CD4-positive, alpha-beta T cell (primary cell): ENCODE measurements around the gene ANKRD13D. TPM values are rescaled to one million over a fixed set of nuclear protein-coding genes. Genes with fewer than 3 reads are reported as not detected.

Experiments used
- ATAC-seq: fragments of 200-7000 bp; cut with Tn5 transposase; one replicate; pipeline ENCODE4 v1.10.0; 2022; ENCODE audit warnings: mild to moderate bottlenecking; ENCODE audit not compliant: poor library complexity
- CTCF ChIA-PET: fragments of 350-600 bp; sonication (Branson Sonifier 250); formaldehyde crosslinking; loops from one replicate; lab custom pipeline; 2021; ENCODE audit warnings: antibody characterized with exemption, inconsistent platforms; lab: Charles Lee
- POLR2A ChIA-PET: fragments of 350-600 bp; sonication (Branson Sonifier 250); formaldehyde crosslinking; loops from one replicate; lab custom pipeline; 2021; ENCODE audit warnings: antibody characterized with exemption, inconsistent platforms; lab: Charles Lee
- DNase-seq, 14 experiments: peaks; one replicate each; pipeline ENCODE4 v3.0.0-alpha.2; 2013 to 2020; ENCODE audit warnings: mixed read lengths in 2 of 14
- H3K27ac ChIP-seq, 2 donors: one replicate each; pipeline versions ENCODE4 v1.5.1 to v1.7.0; 2013; ENCODE audit warnings: low read length in 2 of 2, low read depth in 1 of 2, mild to moderate bottlenecking in 1 of 2
- H3K27me3 ChIP-seq, 2 experiments: 1 replicate in 1 of 2; 2 replicates in 1 of 2; pipeline versions ENCODE4 v1.6.1 to v1.7.0; 2013; ENCODE audit warnings: low read length in 2 of 2, control low read depth in 1 of 2, mild to moderate bottlenecking in 1 of 2, moderate library complexity in 1 of 2; ENCODE audit not compliant: insufficient read depth in 2 of 2, control insufficient read depth in 1 of 2
- H3K36me3 ChIP-seq: one replicate; pipeline ENCODE4 v1.6.1; 2013; ENCODE audit warnings: low read length, control low read depth; ENCODE audit not compliant: insufficient read depth
- H3K4me1 ChIP-seq: one replicate; pipeline ENCODE4 v1.6.1; 2013; ENCODE audit warnings: low read length, control low read depth; ENCODE audit not compliant: insufficient read depth
- H3K4me3 ChIP-seq: one replicate; pipeline ENCODE4 v1.5.1; 2013; ENCODE audit warnings: mild to moderate bottlenecking, low read length, moderate library complexity
- H3K9me3 ChIP-seq, 2 experiments: 1 replicate in 1 of 2; 2 replicates in 1 of 2; pipeline versions ENCODE4 v1.6.1 to v1.7.0; 2013; ENCODE audit warnings: low read length in 2 of 2, mild to moderate bottlenecking in 2 of 2, control low read depth in 1 of 2, moderate library complexity in 1 of 2; ENCODE audit not compliant: control insufficient read depth in 1 of 2, insufficient read depth in 1 of 2
- H3K27ac Mint-ChIP-seq: one replicate; pipeline ENCODE4 v1.8.0; 2020; ENCODE audit warnings: mixed read lengths
- H3K27me3 Mint-ChIP-seq: one replicate; pipeline ENCODE4 v1.8.0; 2021; ENCODE audit warnings: mixed read lengths
- H3K36me3 Mint-ChIP-seq: one replicate; pipeline ENCODE4 v1.8.0; 2021; ENCODE audit warnings: low read depth, mixed read lengths
- H3K4me1 Mint-ChIP-seq: one replicate; pipeline ENCODE4 v1.8.0; 2021; ENCODE audit warnings: low read depth, mixed read lengths
- H3K4me3 Mint-ChIP-seq: one replicate; pipeline ENCODE4 v1.8.0; 2020; ENCODE audit warnings: mild to moderate bottlenecking, mixed read lengths
- H3K9me3 Mint-ChIP-seq: one replicate; pipeline ENCODE4 v1.8.0; 2020; ENCODE audit warnings: mixed read lengths
- intact Hi-C, 2 experiments: fragments of 100-400 bp; cut with DNase I in 1 of 2; cut with micrococcal nuclease in 1 of 2; formaldehyde crosslinking; loops; one replicate each; pipeline versions ENCODE4 v1.15.1 to v1.9.0; 2023 to 2025; cut with DNase I, micrococcal nuclease
- total RNA-seq, 174 experiments: library from RNA in 2 of 174; stranded (reverse) in 2 of 174; gene quantifications; one replicate each; pipeline ENCODE4 v1.2.3 and lab custom pipeline; 2021 to 2026
- TF ChIP-seq, protein P1 (sequence below): fragments of 200-600 bp; IDR thresholded peaks from one replicate; pipeline ENCODE4 v1.8.0; 2022; ENCODE audit warnings: antibody characterized with exemption, mild to moderate bottlenecking

ANKRD13D gene
- total RNA-seq, 2 experiments from 2014 or later = 160 to 161 TPM

DNA sequence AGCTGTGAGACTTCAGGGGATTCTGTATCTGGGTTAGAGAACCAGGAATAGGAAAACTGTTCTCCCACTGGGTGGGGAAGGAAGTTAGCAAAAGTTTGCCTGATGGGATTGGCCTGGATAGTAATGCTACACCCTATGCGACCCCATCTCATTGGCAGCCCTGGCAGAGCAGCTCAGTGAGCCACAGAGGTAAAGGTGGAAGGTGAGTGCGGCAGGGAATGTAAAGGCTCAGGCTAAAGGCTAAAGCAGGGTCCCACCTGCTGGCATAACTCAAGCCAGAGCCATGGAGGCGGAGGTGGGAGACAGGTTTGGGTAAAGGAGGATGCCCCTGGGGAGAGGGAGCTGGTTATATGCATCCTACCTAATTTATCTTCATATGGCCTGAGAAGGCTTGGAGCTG is 32.9 kb downstream of the ANKRD13D start:
- no peak for DNase-seq
- Mint-ChIP-seq H3K4me1 (peaks cover 22% of the 10 kb centered on the region), H3K4me3 (no peak overlapping the region), H3K36me3 (peaks cover 6% of the 10 kb centered on the region), H3K27me3 (no peaks in the 10 kb centered on the region), H3K27ac (no peak overlapping the region), H3K9me3 (no peaks in the 10 kb centered on the region)
- CTCF ChIA-PET = interaction anchor here (1.1 to 5.4 kb wide), 3 partner anchors 24 to 61 kb away, joined by 3 to 20 read pairs (median 4); partner anchors contain the start of gene POLD4
- POLR2A ChIA-PET = interaction anchor here (2.0 kb wide), 1 partner anchor 23 kb away, joined by 5 read pairs; no protein-coding TSS in a partner anchor
- Histone ChIP-seq H3K27me3 (no peaks in the 10 kb centered on the region), H3K27ac (no peak overlapping the region), H3K4me3 (no peak overlapping the region), H3K36me3 (no peaks in the 10 kb centered on the region), H3K4me1 (peaks cover 10% of the 10 kb centered on the region), H3K9me3 (no peaks in the 10 kb centered on the region)
- intact Hi-C loops = no loop called here
- no peak for ATAC-seq
- TF ChIP-seq, protein P1, sequence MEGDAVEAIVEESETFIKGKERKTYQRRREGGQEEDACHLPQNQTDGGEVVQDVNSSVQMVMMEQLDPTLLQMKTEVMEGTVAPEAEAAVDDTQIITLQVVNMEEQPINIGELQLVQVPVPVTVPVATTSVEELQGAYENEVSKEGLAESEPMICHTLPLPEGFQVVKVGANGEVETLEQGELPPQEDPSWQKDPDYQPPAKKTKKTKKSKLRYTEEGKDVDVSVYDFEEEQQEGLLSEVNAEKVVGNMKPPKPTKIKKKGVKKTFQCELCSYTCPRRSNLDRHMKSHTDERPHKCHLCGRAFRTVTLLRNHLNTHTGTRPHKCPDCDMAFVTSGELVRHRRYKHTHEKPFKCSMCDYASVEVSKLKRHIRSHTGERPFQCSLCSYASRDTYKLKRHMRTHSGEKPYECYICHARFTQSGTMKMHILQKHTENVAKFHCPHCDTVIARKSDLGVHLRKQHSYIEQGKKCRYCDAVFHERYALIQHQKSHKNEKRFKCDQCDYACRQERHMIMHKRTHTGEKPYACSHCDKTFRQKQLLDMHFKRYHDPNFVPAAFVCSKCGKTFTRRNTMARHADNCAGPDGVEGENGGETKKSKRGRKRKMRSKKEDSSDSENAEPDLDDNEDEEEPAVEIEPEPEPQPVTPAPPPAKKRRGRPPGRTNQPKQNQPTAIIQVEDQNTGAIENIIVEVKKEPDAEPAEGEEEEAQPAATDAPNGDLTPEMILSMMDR = no peak

DNA sequence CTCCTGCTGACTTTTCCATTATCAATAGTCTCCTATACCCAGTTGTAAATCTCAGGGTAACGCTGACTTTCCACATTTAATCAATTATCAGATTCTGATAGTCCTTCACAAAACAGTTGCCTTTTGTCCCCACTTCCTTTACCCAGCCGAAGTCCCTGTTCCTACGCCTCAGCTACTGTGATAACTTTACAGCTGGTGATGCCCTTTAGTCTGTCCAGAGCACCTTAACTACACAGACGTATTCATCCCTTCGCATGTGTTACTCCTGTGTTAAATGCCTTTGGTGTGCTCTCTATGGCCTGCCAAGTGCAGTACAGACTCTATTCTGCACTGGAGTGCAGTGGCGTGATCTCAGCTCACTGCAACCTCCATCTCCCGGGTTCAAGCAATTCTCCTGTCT is 34.4 kb downstream of the ANKRD13D start:
- ATAC-seq = no peak
- no peaks in the 10 kb centered on the region for H3K27me3 ChIP-seq
- no peak overlapping the region for H3K27ac ChIP-seq
- intact Hi-C loops = no loop called here
- DNase-seq = no peak
- no peaks in the 10 kb centered on the region for H3K36me3 Mint-ChIP-seq
- H3K4me1 Mint-ChIP-seq = peaks cover 11% of the 10 kb centered on the region
- H3K4me1 ChIP-seq = no peaks in the 10 kb centered on the region
- H3K27me3 Mint-ChIP-seq = no peaks in the 10 kb centered on the region
- ChIA-PET CTCF (interaction anchor here (5.4 kb wide), 1 partner anchor 29 kb away, joined by 20 read pairs; the partner anchor contains the start of gene POLD4), POLR2A (interaction anchor here (2.0 kb wide), 1 partner anchor 22 kb away, joined by 5 read pairs; no protein-coding TSS in a partner anchor)
- TF ChIP-seq, protein P1 = no peak
- no peaks in the 10 kb centered on the region for H3K9me3 ChIP-seq
- no peak overlapping the region for H3K4me3 Mint-ChIP-seq
- H3K9me3 Mint-ChIP-seq = no peaks in the 10 kb centered on the region
- H3K36me3 ChIP-seq = no peaks in the 10 kb centered on the region
- no peak overlapping the region for H3K27ac Mint-ChIP-seq
- H3K4me3 ChIP-seq = no peak overlapping the region

DNA sequence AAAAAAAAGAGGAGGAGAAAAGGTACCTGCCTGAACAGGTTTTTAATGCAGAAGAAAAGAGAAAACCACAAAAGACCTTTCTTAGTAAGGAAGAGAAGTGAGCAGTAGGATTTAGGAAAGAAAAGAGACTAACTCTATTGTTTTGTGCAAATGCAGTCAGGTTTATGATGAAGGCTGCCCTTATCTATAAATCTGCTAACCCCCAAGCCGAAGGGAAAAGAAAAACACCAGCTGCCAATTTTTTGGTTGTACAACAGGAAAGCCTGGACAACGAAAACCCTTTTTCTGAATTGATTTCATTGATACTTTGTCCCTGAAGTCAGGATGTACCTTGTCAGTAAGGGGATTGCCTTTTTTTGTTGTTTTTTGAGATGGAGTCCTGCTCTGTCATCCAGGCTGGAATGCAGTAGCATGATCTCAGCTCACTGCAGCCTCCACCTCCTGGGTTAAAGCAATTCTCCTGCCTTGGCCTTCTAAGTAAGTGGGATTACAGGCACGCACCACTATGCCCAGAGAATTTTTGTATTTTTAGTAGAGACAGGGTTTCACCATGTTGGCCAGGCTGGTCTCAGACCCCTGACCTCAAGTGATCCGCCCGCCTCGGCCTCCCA is 43.1 kb downstream of the ANKRD13D start:
- H3K27ac Mint-ChIP-seq = no peak overlapping the region
- CTCF ChIA-PET = interaction anchor here (1.0 to 1.4 kb wide), 2 partner anchors 22 to 50 kb away, joined by 3 to 5 read pairs; partner anchors contain the start of gene POLD4
- TF ChIP-seq, protein P1 = no peak
- POLR2A ChIA-PET = no interaction called here
- H3K4me1 ChIP-seq = no peaks in the 10 kb centered on the region
- no peaks in the 10 kb centered on the region for H3K9me3 Mint-ChIP-seq
- no peaks in the 10 kb centered on the region for H3K36me3 ChIP-seq
- H3K27ac ChIP-seq = no peak overlapping the region
- ATAC-seq = no peak
- H3K27me3 Mint-ChIP-seq = no peaks in the 10 kb centered on the region
- H3K9me3 ChIP-seq = no peaks in the 10 kb centered on the region
- H3K36me3 Mint-ChIP-seq = no peaks in the 10 kb centered on the region
- DNase-seq = no peak
- no peaks in the 10 kb centered on the region for H3K4me1 Mint-ChIP-seq
- H3K4me3 Mint-ChIP-seq = no peak overlapping the region
- intact Hi-C loops = no loop called here
- no peaks in the 10 kb centered on the region for H3K27me3 ChIP-seq
- no peak overlapping the region for H3K4me3 ChIP-seq
